H9 (cell line): ENCODE measurements around the gene IFIH1. TPM values are rescaled to one million over a fixed set of nuclear protein-coding genes. Genes with fewer than 3 reads are reported as not detected.

Source experiments
- DNase-seq: peaks from one replicate; pipeline ENCODE4 v3.0.0-alpha.2; 2017
- H2AFZ ChIP-seq: one replicate; pipeline ENCODE4 v1.6.1; 2013; ENCODE audit warnings: mild to moderate bottlenecking, low read length, control low read depth, moderate library complexity
- H2AK5ac ChIP-seq: 2 replicates; pipeline ENCODE4 v1.6.1; 2013; ENCODE audit warnings: low read length, control low read depth, mixed read lengths; ENCODE audit not compliant: insufficient read length
- H2BK120ac ChIP-seq: one replicate; pipeline ENCODE4 v1.6.1; 2013; ENCODE audit warnings: low read depth, mild to moderate bottlenecking, low read length, control low read depth, inconsistent platforms; ENCODE audit not compliant: poor library complexity, severe bottlenecking
- H2BK12ac ChIP-seq: 2 replicates; pipeline ENCODE4 v1.6.1; 2013; ENCODE audit warnings: low read length, control low read depth, mixed read lengths, low read depth; ENCODE audit not compliant: insufficient read length
- H2BK15ac ChIP-seq: 2 replicates; pipeline ENCODE4 v1.6.1; 2013; ENCODE audit warnings: low read depth, low read length, control low read depth
- H2BK20ac ChIP-seq: one replicate; pipeline ENCODE4 v1.6.1; 2013; ENCODE audit warnings: low read depth, mild to moderate bottlenecking, low read length, control low read depth, inconsistent platforms; ENCODE audit not compliant: poor library complexity, severe bottlenecking
- H2BK5ac ChIP-seq: 2 replicates; pipeline ENCODE4 v1.6.1; 2013; ENCODE audit warnings: low read length, control low read depth, mixed read lengths; ENCODE audit not compliant: insufficient read length
- H3K14ac ChIP-seq: 2 replicates; pipeline ENCODE4 v1.6.1; 2013; ENCODE audit warnings: low read length, control low read depth; ENCODE audit not compliant: insufficient read depth
- H3K18ac ChIP-seq: 2 replicates; pipeline ENCODE4 v1.6.1; 2013; ENCODE audit warnings: low read depth, mild to moderate bottlenecking, mixed read lengths, low read length, control low read depth; ENCODE audit not compliant: insufficient read length
- H3K23ac ChIP-seq: 2 replicates; pipeline ENCODE4 v1.6.1; 2013; ENCODE audit warnings: low read length, control low read depth, mixed read lengths, low read depth; ENCODE audit not compliant: insufficient read length
- H3K23me2 ChIP-seq: 2 replicates; pipeline ENCODE4 v1.6.1; 2013; ENCODE audit warnings: low read depth, mild to moderate bottlenecking, mixed read lengths, low read length, control low read depth; ENCODE audit not compliant: insufficient read length, poor library complexity, severe bottlenecking
- H3K27ac ChIP-seq: 2 replicates; pipeline ENCODE4 v1.5.1; 2013; ENCODE audit warnings: low read length, control low read depth, mixed read lengths, low read depth; ENCODE audit not compliant: insufficient read length
- H3K27me3 ChIP-seq: 2 replicates; pipeline ENCODE4 v1.6.1; 2013; ENCODE audit warnings: low read length, control low read depth, inconsistent platforms; ENCODE audit not compliant: insufficient read depth
- H3K4ac ChIP-seq: 2 replicates; pipeline ENCODE4 v1.6.1; 2013; ENCODE audit warnings: low read depth, mild to moderate bottlenecking, control low read depth, inconsistent platforms, low read length, moderate library complexity
- H3K4me1 ChIP-seq: 2 replicates; pipeline ENCODE4 v1.6.1; 2013; ENCODE audit warnings: low read length, control low read depth, inconsistent platforms; ENCODE audit not compliant: insufficient read depth
- H3K4me2 ChIP-seq: 2 replicates; pipeline ENCODE4 v1.6.1; 2013; ENCODE audit warnings: low read length, control low read depth, mixed read lengths; ENCODE audit not compliant: insufficient read length, insufficient read depth
- H3K56ac ChIP-seq: 2 replicates; pipeline ENCODE4 v1.6.1; 2013; ENCODE audit warnings: low read depth, mild to moderate bottlenecking, mixed read lengths, low read length, control low read depth; ENCODE audit not compliant: insufficient read length
- H3K79me1 ChIP-seq: 2 replicates; pipeline ENCODE4 v1.6.1; 2013; ENCODE audit warnings: low read depth, mild to moderate bottlenecking, moderate library complexity, low read length, control low read depth, inconsistent platforms; ENCODE audit not compliant: insufficient read depth, poor library complexity, severe bottlenecking
- H3K79me2 ChIP-seq: 2 replicates; pipeline ENCODE4 v1.6.1; 2013; ENCODE audit warnings: low read length, control low read depth, inconsistent platforms; ENCODE audit not compliant: insufficient read depth
- H3K9ac ChIP-seq: 2 replicates; pipeline ENCODE4 v1.6.1; 2013; ENCODE audit warnings: low read length, control low read depth, mixed read lengths; ENCODE audit not compliant: insufficient read length; ENCODE audit errors: extremely low read depth
- H3K9me3 ChIP-seq: one replicate; pipeline ENCODE4 v1.6.1; 2013; ENCODE audit warnings: low read depth, low read length, inconsistent platforms; ENCODE audit not compliant: control insufficient read depth
- H3T11ph ChIP-seq: one replicate; pipeline ENCODE4 v1.6.1; 2013; ENCODE audit warnings: mild to moderate bottlenecking, low read length, control low read depth, inconsistent platforms
- H4K20me1 ChIP-seq: one replicate; pipeline ENCODE4 v1.6.1; 2013; ENCODE audit not compliant: control insufficient read depth, insufficient read length, insufficient read depth
- H4K5ac ChIP-seq: 2 replicates; pipeline ENCODE4 v1.6.1; 2013; ENCODE audit warnings: low read depth, mild to moderate bottlenecking, mixed read lengths, low read length, control low read depth; ENCODE audit not compliant: insufficient read length
- H4K8ac ChIP-seq: replicated peaks from 2 replicates; pipeline ENCODE4 v1.6.1; 2013; ENCODE audit warnings: low read length, control low read depth, mixed read lengths, low read depth; ENCODE audit not compliant: insufficient read length
- H4K91ac ChIP-seq: 2 replicates; pipeline ENCODE4 v1.6.1; 2013; ENCODE audit warnings: low read depth, mild to moderate bottlenecking, moderate library complexity, mixed read lengths, low read length, control low read depth; ENCODE audit not compliant: insufficient read length
- H3K27ac Mint-ChIP-seq, 3 experiments: 2 replicates in 2 of 3; 3 replicates in 1 of 3; pipeline ENCODE4 v1.8.0; 2020 to 2021; ENCODE audit warnings: mixed read lengths in 3 of 3, mild to moderate bottlenecking in 1 of 3, moderate library complexity in 1 of 3
- H3K27me3 Mint-ChIP-seq: 2 replicates; pipeline ENCODE4 v1.8.0; 2021; ENCODE audit warnings: low read depth, mild to moderate bottlenecking, moderate library complexity, mixed read lengths
- H3K36me3 Mint-ChIP-seq, 3 experiments: 2 replicates in 2 of 3; 3 replicates in 1 of 3; pipeline ENCODE4 v1.8.0; 2020 to 2021; ENCODE audit warnings: low read depth in 3 of 3, mixed read lengths in 3 of 3; ENCODE audit not compliant: insufficient read depth in 1 of 3
- H3K4me1 Mint-ChIP-seq, 2 experiments: 2 replicates each; pipeline ENCODE4 v1.8.0; 2020; ENCODE audit warnings: mixed read lengths in 2 of 2
- H3K4me3 Mint-ChIP-seq, 2 experiments: 2 replicates in 1 of 2; 3 replicates in 1 of 2; pipeline ENCODE4 v1.8.0; 2020 to 2021; ENCODE audit warnings: mild to moderate bottlenecking in 2 of 2, mixed read lengths in 2 of 2, moderate library complexity in 1 of 2
- H3K9me3 Mint-ChIP-seq, 2 experiments: 2 replicates in 1 of 2; 3 replicates in 1 of 2; pipeline ENCODE4 v1.8.0; 2020; ENCODE audit warnings: mild to moderate bottlenecking in 2 of 2, mixed read lengths in 2 of 2, moderate library complexity in 1 of 2
- WGBS: extraction: QIAGEN DNeasy Blood & Tissue Kit; methylation state at CpG from one replicate; pipeline ENCODE4 v1.1.7; 2013; ENCODE audit warnings: missing lambda C conversion rate, low lambda C conversion rate, mixed read lengths; ENCODE audit not compliant: insufficient read length; ENCODE audit errors: extremely low coverage; 5-methylcytosine and 5-hydroxymethylcytosine counted together
- total RNA-seq: library from RNA; stranded (reverse); gene quantifications from 2 replicates; pipeline ENCODE4 v1.2.1, GENCODE V29; 2021
- TF ChIP-seq, protein P1 (sequence below): fragments of 200-600 bp; sonication (generic); conservative IDR thresholded peaks from 3 replicates; pipeline ENCODE4 v1.8.0; 2021; ENCODE audit warnings: antibody characterized with exemption, mild to moderate bottlenecking

Gene IFIH1
- total RNA-seq, 1 experiment from 2014 or later: 0.81 TPM

DNA sequence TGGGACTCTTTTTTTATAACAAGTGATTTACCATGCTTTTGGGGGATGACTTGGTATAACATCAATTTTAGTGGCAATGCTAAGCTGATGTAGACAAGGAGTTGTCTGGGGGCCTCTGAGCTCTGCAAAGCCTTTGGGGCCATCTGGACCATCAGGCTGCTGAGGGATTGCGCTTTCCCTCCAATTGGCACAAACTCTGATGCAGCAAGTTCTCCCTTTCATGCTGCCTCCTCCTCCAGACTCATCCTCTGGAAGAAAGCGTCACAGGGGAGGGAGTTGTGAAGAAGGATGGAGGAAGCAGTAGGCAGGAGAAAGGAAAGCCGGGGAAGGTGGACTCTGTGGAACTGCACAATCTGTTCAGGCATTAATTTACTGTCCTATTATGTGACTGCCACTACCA is 65.0 kb downstream of the IFIH1 start:
- Histone ChIP-seq H2BK20ac (no peak overlapping the region), H3K79me2 (no peaks in the 10 kb centered on the region), H3K9ac (no peak overlapping the region), H3K27me3 (no peaks in the 10 kb centered on the region), H3K18ac (no peak overlapping the region), H2BK15ac (no peak overlapping the region), H4K20me1 (no peaks in the 10 kb centered on the region), H2AFZ (no peak overlapping the region), H3K56ac (no peak overlapping the region), H3K4me2 (no peak overlapping the region), H3K23ac (no peak overlapping the region), H2BK5ac (no peak overlapping the region), H3K79me1 (no peaks in the 10 kb centered on the region), H4K8ac (no peak overlapping the region), H2AK5ac (no peak overlapping the region), H2BK120ac (no peak overlapping the region), H3T11ph (no peak overlapping the region), H4K91ac (no peak overlapping the region), H3K27ac (no peak overlapping the region), H3K9me3 (no peaks in the 10 kb centered on the region), H4K5ac (no peak overlapping the region), H3K14ac (no peak overlapping the region; the same call in 1 of the 2 replicates), H2BK12ac (no peak overlapping the region), H3K23me2 (no peaks in the 10 kb centered on the region), H3K4ac (no peak overlapping the region), H3K4me1 (no peaks in the 10 kb centered on the region)
- no peaks in the 10 kb centered on the region; a peak in 1 of 7 replicates for H3K36me3 Mint-ChIP-seq
- no peaks in the 10 kb centered on the region; a peak in 1 of 5 replicates for H3K9me3 Mint-ChIP-seq
- H3K4me3 Mint-ChIP-seq: no peak overlapping the region
- no peak overlapping the region for H3K27ac Mint-ChIP-seq
- no peaks in the 10 kb centered on the region for H3K27me3 Mint-ChIP-seq
- peaks cover 0 to 4% of the 10 kb centered on the region in 2 experiments; a peak in 2 of 4 replicates for H3K4me1 Mint-ChIP-seq
- TF ChIP-seq, protein P1, sequence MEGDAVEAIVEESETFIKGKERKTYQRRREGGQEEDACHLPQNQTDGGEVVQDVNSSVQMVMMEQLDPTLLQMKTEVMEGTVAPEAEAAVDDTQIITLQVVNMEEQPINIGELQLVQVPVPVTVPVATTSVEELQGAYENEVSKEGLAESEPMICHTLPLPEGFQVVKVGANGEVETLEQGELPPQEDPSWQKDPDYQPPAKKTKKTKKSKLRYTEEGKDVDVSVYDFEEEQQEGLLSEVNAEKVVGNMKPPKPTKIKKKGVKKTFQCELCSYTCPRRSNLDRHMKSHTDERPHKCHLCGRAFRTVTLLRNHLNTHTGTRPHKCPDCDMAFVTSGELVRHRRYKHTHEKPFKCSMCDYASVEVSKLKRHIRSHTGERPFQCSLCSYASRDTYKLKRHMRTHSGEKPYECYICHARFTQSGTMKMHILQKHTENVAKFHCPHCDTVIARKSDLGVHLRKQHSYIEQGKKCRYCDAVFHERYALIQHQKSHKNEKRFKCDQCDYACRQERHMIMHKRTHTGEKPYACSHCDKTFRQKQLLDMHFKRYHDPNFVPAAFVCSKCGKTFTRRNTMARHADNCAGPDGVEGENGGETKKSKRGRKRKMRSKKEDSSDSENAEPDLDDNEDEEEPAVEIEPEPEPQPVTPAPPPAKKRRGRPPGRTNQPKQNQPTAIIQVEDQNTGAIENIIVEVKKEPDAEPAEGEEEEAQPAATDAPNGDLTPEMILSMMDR: no peak
- WGBS: no CpG with 5 or more reads among the region's 3 CpGs
- DNase-seq: no peak
